ENCODE data around the gene HOXD8.

GRCh38 chr2:176127774-176128072 is 1.8 kb upstream of the HOXD8 start:
- TF ChIP-seq, protein P1, sequence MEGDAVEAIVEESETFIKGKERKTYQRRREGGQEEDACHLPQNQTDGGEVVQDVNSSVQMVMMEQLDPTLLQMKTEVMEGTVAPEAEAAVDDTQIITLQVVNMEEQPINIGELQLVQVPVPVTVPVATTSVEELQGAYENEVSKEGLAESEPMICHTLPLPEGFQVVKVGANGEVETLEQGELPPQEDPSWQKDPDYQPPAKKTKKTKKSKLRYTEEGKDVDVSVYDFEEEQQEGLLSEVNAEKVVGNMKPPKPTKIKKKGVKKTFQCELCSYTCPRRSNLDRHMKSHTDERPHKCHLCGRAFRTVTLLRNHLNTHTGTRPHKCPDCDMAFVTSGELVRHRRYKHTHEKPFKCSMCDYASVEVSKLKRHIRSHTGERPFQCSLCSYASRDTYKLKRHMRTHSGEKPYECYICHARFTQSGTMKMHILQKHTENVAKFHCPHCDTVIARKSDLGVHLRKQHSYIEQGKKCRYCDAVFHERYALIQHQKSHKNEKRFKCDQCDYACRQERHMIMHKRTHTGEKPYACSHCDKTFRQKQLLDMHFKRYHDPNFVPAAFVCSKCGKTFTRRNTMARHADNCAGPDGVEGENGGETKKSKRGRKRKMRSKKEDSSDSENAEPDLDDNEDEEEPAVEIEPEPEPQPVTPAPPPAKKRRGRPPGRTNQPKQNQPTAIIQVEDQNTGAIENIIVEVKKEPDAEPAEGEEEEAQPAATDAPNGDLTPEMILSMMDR (IDR thresholded peaks at IDR 0.05) = no peak
- TF ChIP-seq POLR2A (IDR thresholded peaks at IDR 0.05) = no peak
